MM.1S (cell line): Measurements from ENCODE around the gene FOXP1.

Experiments used
- EZH2 ChIP-seq: fragments of 300-600 bp; sonication (generic); optimal IDR thresholded peaks from 2 replicates; pipeline ENCODE3; 2017; ENCODE audit warnings: low read depth, mild to moderate bottlenecking, antibody characterized with exemption, low read length, mixed read lengths
- EZH2phosphoT487 ChIP-seq: fragments of 300-600 bp; sonication (generic); IDR thresholded peaks from 2 replicates; pipeline ENCODE4 v1.6.1; 2018; ENCODE audit warnings: antibody characterized with exemption, low read length
- TF ChIP-seq, protein P1 (sequence below): fragments of 300-600 bp; sonication (generic); IDR thresholded peaks from 2 replicates; pipeline ENCODE4 v1.5.1; 2016; ENCODE audit warnings: antibody characterized with exemption, low read length, mixed read lengths

DNA sequence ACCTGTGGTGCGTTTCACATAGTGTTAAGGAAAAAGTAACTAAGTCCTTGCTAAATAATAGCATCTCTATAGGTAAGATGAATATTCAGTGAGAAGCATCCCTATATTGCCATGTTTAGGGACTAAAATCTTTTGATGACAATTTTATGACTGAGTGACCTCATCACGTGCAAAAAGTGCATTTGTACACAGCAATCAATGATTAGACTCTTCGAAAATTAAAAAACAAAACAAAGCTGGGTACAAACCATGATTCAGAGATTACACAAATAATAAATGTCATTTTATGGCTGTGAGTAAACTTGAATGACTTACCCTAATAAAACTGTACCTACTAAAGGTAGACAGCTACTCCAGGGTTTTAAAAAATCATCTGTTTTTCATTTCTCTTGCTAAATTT, 505.3 kb downstream of the FOXP1 start:
- TF ChIP-seq, protein P1, sequence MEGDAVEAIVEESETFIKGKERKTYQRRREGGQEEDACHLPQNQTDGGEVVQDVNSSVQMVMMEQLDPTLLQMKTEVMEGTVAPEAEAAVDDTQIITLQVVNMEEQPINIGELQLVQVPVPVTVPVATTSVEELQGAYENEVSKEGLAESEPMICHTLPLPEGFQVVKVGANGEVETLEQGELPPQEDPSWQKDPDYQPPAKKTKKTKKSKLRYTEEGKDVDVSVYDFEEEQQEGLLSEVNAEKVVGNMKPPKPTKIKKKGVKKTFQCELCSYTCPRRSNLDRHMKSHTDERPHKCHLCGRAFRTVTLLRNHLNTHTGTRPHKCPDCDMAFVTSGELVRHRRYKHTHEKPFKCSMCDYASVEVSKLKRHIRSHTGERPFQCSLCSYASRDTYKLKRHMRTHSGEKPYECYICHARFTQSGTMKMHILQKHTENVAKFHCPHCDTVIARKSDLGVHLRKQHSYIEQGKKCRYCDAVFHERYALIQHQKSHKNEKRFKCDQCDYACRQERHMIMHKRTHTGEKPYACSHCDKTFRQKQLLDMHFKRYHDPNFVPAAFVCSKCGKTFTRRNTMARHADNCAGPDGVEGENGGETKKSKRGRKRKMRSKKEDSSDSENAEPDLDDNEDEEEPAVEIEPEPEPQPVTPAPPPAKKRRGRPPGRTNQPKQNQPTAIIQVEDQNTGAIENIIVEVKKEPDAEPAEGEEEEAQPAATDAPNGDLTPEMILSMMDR = no peak
- TF ChIP-seq EZH2phosphoT487 (no peak), EZH2 (no peak)
